Measurements from ENCODE around the gene SRSF11. TPM values are rescaled to one million over a fixed set of nuclear protein-coding genes. Genes with fewer than 3 reads are reported as not detected.
"Not testable (repeated sequence)": the region's sequence is repeated elsewhere in the genome, so short reads cannot be mapped to it uniquely, and the experiment has no call there.

Gene SRSF11, protein sequence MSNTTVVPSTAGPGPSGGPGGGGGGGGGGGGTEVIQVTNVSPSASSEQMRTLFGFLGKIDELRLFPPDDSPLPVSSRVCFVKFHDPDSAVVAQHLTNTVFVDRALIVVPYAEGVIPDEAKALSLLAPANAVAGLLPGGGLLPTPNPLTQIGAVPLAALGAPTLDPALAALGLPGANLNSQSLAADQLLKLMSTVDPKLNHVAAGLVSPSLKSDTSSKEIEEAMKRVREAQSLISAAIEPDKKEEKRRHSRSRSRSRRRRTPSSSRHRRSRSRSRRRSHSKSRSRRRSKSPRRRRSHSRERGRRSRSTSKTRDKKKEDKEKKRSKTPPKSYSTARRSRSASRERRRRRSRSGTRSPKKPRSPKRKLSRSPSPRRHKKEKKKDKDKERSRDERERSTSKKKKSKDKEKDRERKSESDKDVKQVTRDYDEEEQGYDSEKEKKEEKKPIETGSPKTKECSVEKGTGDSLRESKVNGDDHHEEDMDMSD
- 162 TPM for polyA plus RNA-seq (2013, experiment 1 of 2; ENCODE audit: insufficient read length)
- 138 TPM for polyA plus RNA-seq (2013, experiment 2 of 2; ENCODE audit: insufficient read length)

DNA sequence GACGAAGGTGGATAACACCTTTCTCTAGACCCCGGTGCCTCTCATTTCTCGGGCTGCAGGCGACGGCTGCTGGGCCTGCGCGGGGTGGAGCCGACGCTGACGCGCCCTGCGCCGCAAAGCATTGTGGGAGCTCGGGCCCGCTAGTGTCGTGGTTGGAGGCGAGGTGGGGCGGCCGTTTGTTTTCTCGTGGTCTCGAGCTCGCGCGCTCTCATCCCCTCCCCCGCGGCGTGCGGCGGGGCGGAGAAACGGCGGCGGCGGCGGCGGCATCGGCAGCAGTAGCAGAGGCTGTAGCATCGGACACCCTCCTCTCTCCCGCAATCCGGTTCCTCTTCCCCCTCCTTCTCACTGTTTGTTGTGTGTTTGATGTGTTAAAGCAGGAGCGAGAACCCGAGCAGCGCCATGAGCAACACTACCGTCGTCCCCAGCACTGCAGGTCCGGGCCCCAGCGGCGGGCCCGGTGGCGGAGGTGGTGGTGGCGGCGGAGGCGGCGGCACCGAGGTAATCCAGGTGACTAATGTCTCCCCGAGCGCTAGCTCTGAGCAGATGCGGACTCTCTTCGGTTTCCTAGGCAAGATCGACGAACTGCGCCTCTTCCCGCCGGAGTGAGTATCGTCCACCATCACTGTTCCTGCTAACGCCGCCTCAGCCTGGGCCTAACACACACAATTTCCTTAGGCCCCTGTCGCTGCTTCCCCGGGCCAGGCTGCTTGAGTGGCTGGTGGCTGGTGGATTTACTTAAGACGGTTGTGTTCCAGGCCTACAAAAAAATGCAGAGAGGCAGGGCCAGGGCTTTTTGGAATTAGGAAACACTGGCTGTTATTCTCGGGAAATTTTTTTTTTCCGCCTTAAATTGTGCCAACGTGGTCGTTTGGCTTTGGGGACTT is at the start of gene SRSF11:
TSS of gene SRSF11 (plus strand) at position 143 of the 884 bp plus-strand sequence. CDS start at position 400, 257 bp downstream.
- DNase-seq = peak; percentile 95

DNA sequence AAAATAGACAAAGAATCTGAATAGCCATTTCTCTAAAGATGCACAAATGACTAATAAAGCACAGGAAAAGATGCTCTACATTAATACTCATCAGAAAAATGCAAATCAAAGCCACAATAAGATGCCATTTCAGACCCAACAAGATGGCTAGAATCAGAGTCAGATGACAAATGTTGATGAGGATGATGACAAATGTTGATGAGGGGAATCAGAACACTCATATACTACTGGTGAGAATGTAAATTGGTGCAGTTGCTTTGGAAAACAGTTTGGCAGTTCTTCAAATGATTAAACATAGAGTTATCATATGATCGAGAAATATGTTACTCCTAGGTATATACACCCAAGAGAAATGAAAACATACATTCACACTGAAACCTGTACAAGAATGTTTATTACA is 49.7 kb upstream of the SRSF11 start:
- DNase-seq = no peak

DNA sequence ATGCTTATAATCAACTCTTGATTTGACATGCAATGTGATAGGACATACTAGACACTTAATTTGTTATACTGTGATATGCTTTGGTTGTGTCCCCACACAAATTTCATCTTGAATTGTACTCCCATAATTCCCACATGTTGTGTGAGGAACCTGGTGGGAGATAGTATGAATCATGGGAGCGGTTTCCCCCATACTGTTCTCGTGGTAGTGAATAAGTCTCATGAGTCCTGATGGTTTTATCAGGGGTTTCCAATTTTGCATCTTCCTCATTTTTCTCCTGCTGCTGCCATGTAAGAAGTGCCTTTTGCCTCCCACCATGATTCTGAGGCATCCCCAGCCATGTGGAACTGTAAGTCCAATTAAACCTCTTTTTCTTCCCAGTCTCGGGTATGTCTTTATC is 36.0 kb upstream of the SRSF11 start:
- not testable (repeated sequence) for DNase-seq

DNA sequence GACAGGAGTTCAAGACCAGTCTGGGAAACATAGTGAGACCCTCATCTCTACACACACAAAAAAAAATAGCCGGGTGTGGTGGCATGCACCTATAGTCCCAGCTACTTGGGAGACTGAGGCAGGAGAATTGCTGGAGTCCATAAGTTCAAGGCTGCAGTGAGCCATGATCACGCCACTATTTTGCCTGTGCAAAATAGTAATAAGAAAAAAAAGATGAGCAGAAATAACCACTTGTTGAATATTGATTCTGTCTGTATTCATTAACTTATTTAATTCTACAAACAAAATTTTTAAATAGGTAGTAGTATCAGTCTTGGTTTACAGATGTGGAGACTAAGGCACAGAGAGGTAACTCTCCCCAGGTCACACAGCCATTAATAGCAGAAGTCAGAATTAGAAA is 32.7 kb upstream of the SRSF11 start:
- DNase-seq = no peak

DNA sequence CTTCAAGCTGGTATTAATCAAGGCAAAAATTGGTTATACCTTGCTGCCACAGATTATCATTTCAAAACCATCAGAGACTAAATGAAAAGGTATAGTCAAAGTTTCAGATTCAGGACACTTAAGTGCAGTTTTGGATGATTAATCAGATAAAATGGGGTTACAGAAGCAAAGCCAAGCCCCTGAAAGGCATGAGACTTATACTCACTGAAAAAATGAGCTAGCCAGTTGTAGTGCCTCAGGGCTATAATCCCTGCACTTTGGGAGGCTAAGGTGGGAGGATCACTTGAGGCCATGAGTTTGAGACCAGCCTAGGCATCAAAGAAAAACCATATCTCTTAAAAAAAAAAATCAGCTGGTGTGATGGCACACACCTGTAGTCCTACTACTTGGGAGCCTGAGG is 31.0 kb upstream of the SRSF11 start:
- DNase-seq = no peak

DNA sequence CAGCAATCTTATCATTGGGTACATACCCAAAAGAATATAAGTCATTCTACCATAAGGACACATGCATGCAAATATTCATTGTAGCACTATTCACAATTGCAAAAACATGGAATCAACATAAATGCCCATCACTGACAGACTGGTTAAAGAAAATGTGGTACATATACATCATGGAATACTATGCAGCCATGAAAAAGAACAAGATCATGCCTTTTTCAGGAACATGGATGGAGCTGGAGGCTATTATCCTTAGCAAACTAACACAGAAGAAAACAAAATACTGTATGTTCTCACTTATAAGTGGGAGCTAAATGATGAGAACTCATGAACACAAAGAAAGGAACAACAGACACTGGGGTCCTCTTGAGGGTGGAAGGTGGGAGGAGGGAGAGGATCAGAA is 28.7 kb upstream of the SRSF11 start:
- not testable (repeated sequence) for DNase-seq

DNA sequence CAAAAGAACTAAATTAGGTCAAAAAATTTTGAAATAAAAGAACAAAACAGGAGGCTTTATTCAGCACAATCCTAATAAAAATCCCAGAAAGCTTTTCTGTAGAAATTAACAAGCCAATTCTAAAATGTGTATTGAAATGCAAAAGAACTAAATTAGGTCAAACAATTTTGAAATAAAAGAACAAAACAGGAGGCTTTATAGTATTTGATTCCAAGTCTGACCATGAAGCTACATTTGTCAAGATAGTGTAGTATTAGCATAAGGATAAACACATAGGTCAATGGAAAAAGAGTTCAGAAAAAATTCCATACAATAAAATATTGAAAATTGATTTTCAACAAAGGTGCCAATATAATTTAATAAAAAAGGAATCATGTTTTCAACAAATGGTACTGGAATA is 26.6 kb upstream of the SRSF11 start:
- no peak for DNase-seq

DNA sequence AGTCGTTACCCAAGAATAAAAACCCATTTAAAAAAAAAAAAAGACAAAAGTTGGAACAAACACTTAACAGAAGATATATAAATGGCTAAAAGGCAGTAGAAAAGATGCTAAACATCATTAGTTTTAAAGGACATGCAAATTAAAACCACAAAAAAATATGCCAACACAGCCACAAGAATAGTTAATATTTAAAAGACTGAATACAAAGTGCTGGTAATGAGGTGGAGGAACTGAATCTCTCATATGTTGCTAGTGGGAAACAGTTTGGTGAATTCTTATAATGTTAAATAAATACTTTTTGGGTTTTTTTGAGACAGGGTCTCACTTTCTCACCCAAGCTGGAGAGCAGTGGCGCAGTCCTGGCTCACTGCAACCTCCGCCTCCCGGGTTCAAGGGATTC is 25.8 kb upstream of the SRSF11 start:
- no peak for DNase-seq

DNA sequence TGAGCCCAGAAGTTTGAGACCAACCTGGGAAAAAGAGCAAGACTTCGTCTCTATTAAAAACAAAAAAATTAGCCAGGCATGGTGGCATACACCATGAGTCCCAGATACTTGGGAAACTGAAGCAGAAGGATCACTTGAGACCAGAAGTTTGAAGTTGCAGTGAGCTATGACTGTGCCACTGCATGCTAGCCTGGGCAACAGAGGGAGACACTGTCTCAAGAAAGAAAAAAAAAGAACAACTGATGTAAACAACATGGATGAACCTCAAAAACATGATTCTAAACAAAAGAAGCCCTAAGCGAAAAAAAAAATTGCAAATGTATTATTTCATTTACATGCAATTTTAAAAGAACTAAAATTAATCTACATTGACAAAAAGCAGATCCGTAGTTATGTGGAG is 24.8 kb upstream of the SRSF11 start:
- DNase-seq = no peak

DNA sequence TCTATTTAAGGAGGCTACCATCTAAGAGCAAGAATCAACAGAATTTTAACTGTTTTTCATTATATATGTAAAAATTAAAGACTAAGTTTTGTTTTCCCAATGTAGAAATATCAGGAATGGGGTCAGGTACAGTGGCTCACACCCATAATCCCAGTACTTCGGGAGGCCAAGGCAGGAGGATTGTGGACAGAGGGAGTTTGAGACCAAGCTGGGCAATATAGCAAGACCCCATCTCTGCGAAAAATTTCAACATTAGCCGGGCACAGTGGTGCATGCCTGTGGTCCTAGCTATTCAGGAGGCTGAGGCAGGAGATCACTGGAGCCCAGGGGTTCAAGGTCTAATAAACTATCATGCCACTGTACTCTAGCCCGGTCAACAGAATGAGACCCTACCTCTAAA is 21.1 kb upstream of the SRSF11 start:
- DNase-seq = no peak

DNA sequence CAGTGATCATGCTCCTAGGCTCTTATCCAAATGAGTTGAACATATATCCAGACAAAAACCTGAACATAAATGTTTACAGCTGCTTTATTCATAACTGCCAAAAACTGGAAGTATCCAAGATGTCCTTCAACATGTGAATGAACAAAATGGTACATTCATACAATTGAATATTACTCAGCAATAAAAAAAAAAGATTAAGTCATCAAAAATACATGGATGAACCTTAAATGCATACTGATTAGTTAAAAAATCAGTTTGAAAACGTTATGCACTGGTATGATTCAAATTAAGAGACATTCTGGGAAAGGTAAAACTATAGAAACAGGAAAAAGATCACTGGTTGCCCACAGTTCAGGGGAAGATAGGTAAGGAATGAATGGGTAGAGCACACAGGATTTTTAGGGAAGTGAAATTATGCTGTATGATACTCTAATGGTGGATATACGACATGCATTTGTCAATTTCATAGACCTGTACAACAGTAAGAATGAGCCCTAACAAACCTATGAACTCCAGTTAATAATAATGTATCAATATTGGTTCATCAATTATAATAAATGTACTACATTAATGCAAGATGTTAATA is 18.9 kb upstream of the SRSF11 start:
- DNase-seq = no peak

DNA sequence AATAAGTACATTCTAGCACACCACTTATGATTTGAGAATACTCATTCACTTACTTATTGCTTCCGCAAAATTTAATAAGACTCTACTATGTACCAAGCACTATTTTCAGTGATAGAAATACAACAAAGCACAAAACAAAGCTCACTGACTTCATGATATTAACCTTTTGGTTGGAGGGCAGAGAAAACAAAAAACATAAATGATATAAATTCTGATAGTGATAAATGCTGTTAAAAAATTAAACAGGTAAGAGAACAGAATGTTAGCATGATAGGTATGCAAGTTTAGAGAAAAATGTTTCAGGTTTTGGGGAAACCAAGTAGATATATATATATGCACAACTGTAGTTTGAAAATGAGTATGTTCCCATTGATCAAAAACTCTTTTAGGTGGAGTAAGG is 17.0 kb upstream of the SRSF11 start:
- DNase-seq = no peak

DNA sequence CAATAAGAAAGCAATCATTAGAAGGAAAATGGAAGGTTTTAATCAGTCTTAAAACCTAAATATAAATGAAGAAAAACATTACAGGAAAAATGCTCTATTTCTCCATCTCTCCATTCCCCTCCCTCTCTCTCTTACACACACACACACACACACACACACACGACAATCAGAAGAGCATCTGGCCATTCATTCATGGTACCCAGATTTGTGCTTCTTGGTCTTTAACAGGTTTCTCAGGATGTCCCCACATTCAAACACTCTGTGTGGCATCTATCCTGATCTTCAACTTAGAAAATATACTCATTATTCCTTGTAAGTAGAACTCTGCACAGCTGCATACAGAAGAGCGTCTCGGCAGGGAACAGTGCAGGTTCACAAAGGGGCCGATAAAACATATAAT is 16.6 kb upstream of the SRSF11 start:
- DNase-seq = no peak

DNA sequence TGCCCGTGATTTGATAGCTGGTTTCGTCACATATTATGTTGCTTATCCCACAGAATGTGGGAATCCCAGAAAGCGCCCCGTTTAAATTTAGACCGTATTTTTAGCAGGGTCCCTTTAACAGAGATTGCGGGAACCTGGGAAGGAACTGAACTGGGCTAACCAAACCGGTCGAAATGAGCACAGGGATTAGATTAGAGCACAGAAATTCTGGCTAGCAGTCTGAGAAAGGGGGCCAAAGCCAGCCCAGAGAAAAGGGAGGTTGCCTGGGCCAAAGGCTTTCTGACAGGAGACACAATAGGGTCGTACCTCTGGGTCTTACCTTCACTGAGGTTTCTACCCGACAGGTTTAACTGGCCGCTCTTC is 16.1 kb upstream of the SRSF11 start:
- peak; percentile 2 for DNase-seq

DNA sequence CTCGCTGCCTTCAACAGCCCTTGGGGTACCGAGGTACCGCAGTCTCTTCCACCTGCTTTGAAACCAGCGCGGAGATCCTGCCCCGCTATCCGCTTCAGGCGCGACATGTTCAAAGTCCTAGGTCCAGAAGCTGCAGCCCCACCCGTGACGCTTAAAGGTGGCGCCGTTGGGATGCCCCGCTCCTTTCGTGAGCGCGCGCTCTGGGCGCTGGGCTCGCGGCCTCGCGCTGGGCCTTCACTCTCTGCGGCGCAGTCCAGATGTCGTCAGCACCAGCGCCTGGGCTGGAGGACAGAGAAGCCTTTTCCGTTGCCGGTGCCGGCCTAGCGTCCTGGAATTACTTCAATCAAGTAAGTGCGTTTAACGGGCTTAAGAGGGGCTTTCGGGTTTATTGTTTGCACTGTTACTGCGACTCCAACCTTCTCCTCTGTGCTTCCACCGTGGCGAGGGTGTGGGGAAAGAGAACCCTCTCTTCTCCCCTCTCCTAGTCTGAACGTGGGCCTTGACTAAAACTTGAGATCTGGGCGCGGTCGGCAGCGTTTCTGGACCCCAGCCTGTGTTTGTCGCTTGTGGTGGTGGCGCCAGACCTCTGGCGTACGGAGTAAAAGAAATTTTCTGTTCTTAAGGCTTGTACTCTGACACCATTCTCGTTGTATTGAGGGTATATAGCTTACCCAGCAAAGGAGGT is 15.6 kb upstream of the SRSF11 start, which contains the start of gene LRRC40:
TSS of gene LRRC40 (minus strand) at position 146 of the 685 bp plus-strand sequence. CDS start at position 107, 39 bp downstream.
- DNase-seq = peak; percentile 95

DNA sequence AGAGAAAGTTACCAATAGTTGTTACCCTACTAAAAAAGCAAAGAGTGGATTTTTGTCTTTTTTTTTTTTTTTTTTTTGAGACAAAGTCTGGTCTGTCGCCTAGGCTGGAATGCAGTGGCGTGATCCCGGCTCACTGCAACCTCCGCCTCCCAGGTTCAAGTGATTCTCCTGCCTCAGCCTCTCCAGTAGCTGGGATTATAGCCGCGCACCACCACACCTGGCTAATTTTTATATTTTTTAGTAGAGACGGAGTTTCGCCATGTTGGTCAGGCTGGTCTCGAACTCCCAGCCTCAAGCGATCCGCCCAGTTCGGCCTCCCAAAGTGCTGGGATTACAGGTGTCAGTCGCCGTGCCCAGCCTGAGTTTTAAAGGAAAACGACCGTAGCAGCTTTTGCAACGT is 14.3 kb upstream of the SRSF11 start:
- not testable (repeated sequence) for DNase-seq

DNA sequence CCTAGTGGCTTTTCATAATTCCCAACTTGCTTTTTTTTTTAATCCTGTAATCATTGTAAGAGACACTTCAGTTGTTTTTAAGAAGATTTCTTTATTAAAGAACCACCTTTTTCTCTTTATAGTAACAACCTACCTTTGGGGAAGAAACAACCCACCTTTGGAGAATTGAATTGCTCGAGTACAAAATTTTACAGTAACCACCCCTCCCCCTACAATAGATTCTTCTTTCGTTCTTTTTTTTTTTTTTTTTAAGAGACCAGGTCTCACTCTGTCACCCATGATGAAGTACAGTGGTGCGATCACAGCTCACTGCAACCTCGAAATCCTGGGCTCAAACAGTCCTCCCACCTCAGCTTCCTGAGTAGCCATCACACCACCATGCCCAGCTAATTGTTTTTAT is 13.7 kb upstream of the SRSF11 start:
- DNase-seq = no peak

DNA sequence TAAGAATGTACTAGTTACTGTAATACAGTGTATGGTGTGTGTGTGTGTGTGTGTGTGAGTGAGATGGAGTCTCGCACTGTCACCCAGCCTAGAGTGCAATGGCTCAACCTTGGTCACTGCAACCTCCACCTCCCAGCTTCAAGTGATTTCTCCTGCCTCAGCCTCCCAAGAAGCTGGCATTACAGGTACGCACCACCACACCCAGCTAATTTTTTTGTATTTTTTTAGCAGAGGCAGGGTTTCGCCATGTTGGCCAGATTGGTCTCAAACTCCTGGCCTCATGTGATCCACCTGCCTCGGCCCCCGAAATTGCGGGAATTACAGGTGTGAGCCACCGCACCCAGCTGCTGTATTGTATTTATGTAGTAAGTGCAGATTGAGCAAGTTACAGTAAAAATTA is 12.9 kb upstream of the SRSF11 start:
- DNase-seq = no peak

DNA sequence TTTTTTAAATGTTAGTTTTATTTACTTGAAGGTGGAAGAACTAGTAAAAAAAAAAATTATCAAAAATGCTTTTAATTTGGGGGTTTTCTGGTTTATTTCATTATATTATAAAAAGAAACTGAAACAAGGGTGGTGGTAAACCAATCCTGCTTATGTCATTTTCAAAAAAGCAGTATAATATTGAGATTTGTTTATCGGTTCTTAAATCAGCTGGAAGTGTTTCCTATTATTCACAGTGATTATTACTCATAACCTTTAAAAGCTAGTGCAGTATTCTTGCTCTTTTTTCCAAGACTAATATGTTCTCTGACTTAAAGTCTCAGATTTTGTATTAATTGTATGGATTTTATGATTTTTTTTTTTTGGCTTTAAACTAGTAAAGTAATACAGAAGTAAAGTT is 10.4 kb upstream of the SRSF11 start:
- no peak for DNase-seq

DNA sequence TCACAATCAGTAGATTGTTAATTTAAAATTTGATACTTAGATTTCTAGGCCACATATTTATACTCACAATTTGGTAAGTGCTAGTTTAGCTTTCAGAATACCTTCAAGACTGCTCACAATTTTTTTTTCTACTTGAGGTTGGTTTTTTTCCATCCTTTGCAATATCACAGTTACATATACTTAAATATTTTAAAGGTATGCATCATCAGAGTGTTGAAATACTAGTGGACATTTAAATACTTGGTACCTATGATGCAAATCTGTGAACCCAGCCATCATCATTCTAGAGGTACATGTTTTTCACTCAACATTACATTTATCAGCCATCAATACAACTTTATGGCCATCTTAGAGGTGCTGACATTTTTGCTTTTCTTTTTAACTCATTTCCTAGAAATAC is 9.6 kb upstream of the SRSF11 start:
- DNase-seq = peak; percentile 24

DNA sequence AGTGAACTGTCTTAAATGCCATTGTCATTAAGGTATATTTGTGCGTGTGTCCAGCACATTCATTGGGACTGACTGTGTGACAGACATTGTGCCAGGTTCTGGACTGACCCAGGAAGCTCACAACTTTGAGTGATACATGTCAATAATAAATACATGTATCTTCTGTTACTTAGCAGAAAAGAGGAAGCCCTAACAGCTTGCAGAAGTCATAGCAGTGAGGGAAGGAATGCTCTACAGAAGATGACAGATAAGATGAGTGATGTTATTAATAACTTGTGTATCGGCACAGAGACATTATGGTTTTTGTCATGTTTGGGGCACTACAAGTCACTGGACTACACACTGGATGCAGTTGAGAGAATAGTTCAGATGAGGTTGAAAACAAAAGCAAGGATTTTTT is 1.2 kb upstream of the SRSF11 start:
- DNase-seq = no peak

DNA sequence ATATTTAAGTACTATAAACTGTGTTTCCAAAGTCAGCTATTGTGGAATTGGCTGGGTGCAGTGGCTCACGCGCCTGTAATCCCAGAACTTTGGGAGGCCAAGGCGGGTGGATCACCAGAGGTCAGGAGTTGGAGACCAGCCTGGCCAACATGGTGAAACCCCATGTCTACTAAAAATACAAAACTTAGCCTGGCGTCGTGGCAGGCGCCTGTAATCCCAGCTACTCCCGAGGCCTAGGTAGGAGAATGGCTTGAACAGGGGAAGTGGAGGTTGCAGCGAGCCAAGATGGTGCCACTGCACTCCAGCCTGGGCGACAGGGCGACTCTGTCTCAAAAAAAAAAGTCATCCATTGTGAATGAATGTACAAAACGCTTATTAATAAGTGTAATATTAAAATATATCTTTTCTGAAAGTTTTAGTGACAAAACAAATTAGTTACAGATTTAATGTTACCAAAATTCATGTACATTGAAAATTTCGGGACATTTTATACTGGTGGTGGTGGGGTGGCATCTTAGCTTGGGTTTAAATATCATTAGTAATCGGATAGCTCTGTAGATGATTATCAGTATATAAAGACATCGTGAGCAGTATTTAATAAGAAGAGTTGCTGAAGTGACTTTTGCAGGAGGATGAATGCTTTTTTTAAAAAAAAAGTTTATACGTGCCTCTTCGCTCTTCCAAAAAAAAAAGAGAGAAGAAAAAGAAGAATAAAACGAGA is 503 bp upstream of the SRSF11 start:
- no peak for DNase-seq

Measured in fibroblast of skin of abdomen (primary cell).